Measurements from ENCODE around the gene BEST2.

DNA sequence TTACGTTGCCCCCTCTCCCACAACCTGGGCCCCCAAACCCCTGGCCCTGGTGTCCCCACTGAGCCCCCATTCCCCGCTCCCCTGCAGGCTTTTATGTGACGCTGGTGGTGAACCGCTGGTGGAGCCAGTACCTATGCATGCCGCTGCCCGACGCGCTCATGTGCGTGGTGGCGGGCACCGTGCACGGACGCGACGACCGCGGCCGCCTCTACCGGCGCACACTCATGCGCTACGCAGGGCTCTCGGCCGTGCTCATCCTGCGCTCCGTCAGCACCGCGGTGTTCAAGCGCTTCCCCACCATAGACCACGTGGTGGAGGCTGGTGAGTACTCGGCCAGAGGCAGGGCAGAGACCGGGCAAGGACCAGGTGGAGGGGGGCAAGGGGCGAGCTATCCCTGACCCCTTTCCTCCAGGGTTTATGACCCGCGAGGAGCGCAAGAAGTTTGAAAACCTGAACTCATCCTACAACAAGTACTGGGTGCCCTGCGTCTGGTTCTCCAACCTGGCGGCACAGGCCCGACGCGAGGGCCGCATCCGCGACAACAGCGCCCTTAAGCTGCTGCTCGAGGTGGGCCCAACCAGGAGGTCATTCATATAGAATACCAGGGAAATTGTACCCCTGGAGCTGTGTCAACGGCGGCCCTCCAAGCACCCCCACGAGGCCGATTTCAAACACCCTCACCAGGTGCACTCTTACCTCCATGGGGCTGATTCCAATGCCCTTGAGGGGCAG, 3.0 kb downstream of the BEST2 start:
- TF ChIP-seq, protein P1, sequence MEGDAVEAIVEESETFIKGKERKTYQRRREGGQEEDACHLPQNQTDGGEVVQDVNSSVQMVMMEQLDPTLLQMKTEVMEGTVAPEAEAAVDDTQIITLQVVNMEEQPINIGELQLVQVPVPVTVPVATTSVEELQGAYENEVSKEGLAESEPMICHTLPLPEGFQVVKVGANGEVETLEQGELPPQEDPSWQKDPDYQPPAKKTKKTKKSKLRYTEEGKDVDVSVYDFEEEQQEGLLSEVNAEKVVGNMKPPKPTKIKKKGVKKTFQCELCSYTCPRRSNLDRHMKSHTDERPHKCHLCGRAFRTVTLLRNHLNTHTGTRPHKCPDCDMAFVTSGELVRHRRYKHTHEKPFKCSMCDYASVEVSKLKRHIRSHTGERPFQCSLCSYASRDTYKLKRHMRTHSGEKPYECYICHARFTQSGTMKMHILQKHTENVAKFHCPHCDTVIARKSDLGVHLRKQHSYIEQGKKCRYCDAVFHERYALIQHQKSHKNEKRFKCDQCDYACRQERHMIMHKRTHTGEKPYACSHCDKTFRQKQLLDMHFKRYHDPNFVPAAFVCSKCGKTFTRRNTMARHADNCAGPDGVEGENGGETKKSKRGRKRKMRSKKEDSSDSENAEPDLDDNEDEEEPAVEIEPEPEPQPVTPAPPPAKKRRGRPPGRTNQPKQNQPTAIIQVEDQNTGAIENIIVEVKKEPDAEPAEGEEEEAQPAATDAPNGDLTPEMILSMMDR (conservative IDR thresholded peaks at IDR 0.05; ENCODE audit: low read length): no peak
- no peak for TF ChIP-seq EZH2phosphoT487 (IDR thresholded peaks at IDR 0.05; ENCODE audit: borderline replicate concordance)

All from Loucy (cell line).